Stimulated activated CD8-positive, alpha-beta memory T cell treated with anti-CD3 and anti-CD28 coated beads, Interleukin-15, amount 100 ng/mL, for 24 hours (primary cell): Measurements from ENCODE around the gene MS4A12.
"Not testable (repeated sequence)": the region's sequence is repeated elsewhere in the genome, so short reads cannot be mapped to it uniquely, and the experiment has no call there.

Experiments
- DNase-seq: peaks from one replicate; pipeline ENCODE4 v3.0.0-alpha.2; 2020; ENCODE audit warnings: low read depth

The MS4A12 gene

DNA sequence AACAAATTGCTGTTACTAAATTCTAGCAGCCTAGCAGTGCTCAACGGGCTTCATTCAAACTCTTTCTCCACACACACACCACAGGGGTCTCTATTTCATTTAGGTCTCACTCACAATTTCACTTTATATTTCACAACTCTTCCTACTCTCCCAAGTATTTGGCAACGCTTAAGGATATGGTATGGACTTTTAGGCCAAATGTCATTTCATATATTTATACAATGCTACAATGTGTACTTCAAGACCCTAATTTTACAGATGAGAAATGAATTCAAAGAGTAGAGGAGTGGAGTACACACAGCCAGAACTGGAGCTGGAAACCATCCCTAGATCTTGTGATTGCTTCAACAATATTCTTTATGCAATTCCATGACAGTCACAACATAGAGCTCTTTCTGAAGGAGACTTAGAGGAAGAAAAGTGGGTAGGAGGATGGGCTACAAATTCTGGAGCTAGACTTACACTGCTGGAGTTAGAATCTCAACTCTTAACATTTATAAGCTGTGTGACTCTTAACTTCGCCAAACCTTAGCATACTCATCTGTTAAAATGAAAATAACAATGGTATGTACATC, 20.2 kb downstream of the MS4A12 start:
- DNase-seq, result no peak

DNA sequence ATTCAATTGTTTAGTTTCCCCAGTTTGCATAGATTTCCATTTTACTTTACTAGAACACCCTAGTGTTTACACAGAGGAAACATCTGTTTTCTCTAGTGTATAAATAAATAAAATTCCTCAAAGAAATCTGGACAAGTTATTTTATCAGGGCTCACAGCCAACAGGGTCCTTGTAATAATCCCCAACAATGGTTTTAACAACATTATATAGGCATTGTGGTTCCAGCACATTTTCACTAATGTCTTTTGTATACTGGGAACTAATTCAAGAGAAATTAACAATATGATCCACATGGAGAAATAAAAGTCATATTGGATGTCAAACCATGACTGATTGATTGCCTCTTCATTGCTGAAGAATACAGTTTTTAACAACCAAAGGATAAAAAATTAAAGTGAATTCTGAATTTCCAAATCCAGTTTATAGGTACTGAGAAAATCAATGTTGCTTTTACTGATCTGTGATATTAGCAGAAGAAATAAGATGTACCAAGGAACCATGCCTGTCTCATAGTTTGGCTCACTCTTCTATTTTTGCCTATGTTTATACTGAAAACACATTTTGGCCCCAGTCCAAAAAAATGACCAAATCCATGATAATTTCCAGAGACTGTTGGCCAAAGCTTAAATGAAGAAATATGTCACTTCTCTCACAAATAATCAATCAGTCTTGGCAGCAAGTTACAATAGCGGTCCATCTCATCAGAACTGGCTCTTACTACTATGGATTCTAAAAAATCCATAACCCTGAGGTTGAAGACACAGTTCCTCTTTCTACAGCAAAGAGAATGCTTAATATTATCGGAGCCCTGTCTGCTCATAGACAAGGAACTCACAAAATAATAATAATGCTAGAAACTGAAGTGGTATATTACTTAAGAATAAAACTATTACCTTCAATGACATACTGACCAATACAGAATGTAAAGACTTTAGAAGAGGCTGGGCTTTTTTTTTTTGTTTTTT, 21.2 kb downstream of the MS4A12 start:
- DNase-seq, result no peak

DNA sequence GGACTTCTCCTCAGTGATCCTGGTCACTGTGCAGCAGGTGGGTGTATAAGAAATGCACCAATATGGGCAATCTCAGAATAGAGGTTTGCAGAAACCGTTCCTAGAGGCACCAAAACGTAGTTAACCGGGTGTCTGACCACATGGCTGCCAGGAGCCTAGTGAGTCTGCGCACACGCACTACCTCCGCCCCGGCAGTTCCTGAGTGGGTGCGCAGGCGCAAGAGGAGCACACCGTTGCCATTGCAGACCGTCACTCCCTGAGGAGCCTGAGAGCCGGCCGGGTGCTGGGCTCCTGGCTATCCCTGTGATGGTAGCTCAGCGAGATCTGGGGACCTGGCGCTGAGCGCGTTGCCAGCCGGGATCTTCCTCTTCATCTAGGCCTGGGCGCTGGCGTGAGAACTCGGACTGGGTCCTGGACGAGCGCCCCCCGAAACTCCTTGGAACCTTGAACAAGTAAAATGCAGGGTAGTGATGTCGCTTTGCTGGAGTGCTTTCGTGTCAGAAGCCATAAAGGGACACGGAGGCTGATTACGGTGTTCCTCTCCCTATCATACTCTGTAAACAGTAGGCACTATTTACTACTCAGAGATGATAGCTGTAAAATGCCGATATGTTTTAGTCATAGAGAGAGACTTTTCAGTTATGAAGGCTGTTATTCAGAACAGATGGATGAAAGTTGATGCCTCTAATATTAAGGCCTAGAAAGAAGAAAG, 22.7 kb downstream of the MS4A12 start, which contains the start of gene MS4A13:
Gene MS4A13, plus strand, starts transcription at position 249 of the 712 bp plus-strand sequence. CDS start 2,692 bp downstream, outside the sequence.
- no peak for DNase-seq

DNA sequence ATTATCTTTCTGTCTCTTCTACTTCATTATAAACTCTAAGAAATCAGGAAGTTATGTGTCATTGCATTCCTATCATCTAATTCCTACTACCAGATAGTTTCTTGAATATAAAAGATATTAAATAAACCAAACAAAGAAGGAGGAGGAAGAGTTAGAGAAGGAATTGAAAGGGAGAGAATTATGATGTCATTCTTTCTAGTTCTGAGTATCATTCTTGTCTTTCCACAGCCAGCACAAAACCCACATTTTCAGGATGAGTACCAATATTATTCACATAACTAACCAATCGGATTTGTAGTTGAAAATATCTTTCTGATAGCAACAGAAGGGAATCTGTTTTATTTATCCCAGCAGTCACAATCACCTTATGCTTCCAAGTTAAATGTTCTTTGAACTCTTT, 35.9 kb downstream of the MS4A12 start:
- DNase-seq, result no peak

DNA sequence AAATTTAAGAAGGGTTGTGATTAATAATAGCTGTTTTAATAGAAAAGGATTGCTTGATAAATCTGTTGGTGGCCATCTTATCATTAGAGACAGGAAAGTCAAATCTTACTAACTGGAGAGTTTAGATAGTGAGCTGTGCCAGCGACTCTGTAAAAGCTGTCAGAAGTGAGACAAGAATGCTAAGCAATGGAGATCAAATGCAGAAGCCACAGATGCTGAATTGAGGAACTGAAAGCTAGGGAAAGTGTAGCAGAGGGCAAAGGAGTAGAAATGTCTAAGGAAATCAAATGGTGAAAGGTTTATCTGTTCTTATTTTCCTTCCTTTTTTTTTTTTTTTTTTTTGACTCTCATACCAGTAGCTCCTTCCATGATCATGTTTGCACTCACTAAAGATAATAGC, 36.4 kb downstream of the MS4A12 start:
- DNase-seq, result no peak

DNA sequence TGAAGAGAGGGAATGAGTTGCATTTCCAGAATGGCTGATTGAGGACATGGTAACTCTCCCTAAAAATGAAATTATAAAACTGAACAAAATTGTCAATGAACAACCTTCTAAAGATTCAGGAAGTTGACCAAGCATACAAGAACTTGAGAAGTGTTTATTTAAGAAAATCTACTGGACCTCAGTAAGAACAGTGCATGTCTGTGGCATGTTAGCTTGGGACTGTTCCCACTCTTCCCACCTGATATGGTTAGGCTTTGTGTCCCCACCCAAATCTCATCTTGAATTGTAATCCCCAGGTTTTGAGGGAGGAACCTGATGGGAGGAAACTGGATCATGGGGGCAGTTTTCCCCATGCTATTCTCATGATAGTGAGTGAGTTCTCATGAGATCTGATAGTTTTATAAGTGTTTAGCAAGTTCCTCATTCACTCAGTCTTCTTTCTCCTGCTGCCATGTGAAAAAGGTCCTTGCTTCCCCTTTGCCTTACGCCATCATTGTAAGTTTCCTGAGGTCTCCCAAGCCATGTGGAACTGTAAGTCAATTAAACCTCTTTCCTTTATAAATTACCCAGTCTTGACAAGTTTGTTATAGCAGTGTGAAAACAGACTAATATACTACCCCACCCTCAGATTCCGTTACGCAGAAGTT, 38.0 kb downstream of the MS4A12 start:
- no peak for DNase-seq

DNA sequence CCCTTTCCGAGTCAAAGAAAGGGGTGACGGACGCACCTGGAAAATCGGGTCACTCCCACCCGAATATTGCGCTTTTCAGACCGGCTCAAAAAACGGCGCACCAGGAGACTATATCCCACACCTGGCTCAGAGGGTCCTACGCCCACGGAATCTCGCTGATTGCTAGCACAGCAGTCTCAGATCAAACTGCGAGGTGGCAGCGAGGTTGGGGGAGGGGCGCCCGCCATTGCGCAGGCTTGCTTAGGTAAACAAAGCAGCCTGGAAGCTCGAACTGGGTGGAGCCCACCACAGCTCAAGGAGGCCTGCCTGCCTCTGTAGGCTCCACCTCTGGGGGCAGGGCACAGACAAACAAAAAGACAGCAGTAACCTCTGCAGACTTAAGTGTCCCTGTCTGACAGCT, 39.8 kb downstream of the MS4A12 start:
- not testable (repeated sequence) for DNase-seq

DNA sequence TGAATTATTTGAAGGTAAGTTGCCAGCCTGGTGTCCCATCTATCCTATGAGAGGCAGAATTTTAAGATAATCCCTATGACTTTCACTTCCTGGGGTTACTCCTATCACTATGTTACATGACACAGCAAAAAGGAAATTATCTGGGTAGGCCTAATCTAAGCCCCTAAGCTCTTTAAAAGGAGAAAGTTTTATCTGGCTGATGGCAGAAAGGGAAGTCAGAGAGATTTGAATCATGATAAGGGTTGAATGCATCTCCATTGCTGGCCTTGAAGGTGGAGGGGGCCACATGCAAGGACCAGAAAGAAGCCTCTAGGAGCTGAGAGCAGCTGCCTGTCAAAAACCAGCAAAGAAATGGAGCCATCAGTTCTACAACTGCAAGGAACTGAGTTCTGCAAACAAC, 46.0 kb downstream of the MS4A12 start:
- not testable (repeated sequence) for DNase-seq

DNA sequence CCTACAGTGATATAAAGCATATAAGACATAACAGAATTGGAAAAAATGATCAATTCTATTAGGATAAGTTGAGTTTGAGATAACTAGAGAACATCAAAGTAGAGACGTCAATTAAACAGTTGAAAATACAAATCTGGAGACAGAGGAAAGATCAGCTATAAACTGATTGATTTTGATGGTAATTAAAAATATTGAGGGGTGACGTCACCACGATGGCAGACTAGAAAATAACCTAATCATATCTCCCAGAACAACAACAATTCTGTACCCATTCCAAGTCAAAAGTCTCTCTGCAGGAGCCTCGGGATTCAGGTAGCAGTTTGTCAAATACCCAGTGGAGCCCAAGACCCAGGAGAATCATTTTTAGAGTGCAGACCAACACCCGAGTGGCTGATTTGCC, 51.5 kb downstream of the MS4A12 start:
- DNase-seq, result no peak
